H9 (cell line): ENCODE data around the gene ADAT1. TPM values are rescaled to one million over a fixed set of nuclear protein-coding genes. Genes with fewer than 3 reads are reported as not detected.

Experiments
- DNase-seq: peaks from one replicate; pipeline ENCODE4 v3.0.0-alpha.2; 2017
- H2AFZ ChIP-seq: one replicate; pipeline ENCODE4 v1.6.1; 2013; ENCODE audit warnings: mild to moderate bottlenecking, low read length, control low read depth, moderate library complexity
- H2AK5ac ChIP-seq: 2 replicates; pipeline ENCODE4 v1.6.1; 2013; ENCODE audit warnings: low read length, control low read depth, mixed read lengths; ENCODE audit not compliant: insufficient read length
- H2BK120ac ChIP-seq: one replicate; pipeline ENCODE4 v1.6.1; 2013; ENCODE audit warnings: low read depth, mild to moderate bottlenecking, low read length, control low read depth, inconsistent platforms; ENCODE audit not compliant: poor library complexity, severe bottlenecking
- H2BK12ac ChIP-seq: 2 replicates; pipeline ENCODE4 v1.6.1; 2013; ENCODE audit warnings: low read length, control low read depth, mixed read lengths, low read depth; ENCODE audit not compliant: insufficient read length
- H2BK15ac ChIP-seq: 2 replicates; pipeline ENCODE4 v1.6.1; 2013; ENCODE audit warnings: low read depth, low read length, control low read depth
- H2BK20ac ChIP-seq: one replicate; pipeline ENCODE4 v1.6.1; 2013; ENCODE audit warnings: low read depth, mild to moderate bottlenecking, low read length, control low read depth, inconsistent platforms; ENCODE audit not compliant: poor library complexity, severe bottlenecking
- H2BK5ac ChIP-seq: 2 replicates; pipeline ENCODE4 v1.6.1; 2013; ENCODE audit warnings: low read length, control low read depth, mixed read lengths; ENCODE audit not compliant: insufficient read length
- H3K14ac ChIP-seq: 2 replicates; pipeline ENCODE4 v1.6.1; 2013; ENCODE audit warnings: low read length, control low read depth; ENCODE audit not compliant: insufficient read depth
- H3K18ac ChIP-seq: 2 replicates; pipeline ENCODE4 v1.6.1; 2013; ENCODE audit warnings: low read depth, mild to moderate bottlenecking, mixed read lengths, low read length, control low read depth; ENCODE audit not compliant: insufficient read length
- H3K23ac ChIP-seq: 2 replicates; pipeline ENCODE4 v1.6.1; 2013; ENCODE audit warnings: low read length, control low read depth, mixed read lengths, low read depth; ENCODE audit not compliant: insufficient read length
- H3K23me2 ChIP-seq: 2 replicates; pipeline ENCODE4 v1.6.1; 2013; ENCODE audit warnings: low read depth, mild to moderate bottlenecking, mixed read lengths, low read length, control low read depth; ENCODE audit not compliant: insufficient read length, poor library complexity, severe bottlenecking
- H3K27ac ChIP-seq: 2 replicates; pipeline ENCODE4 v1.5.1; 2013; ENCODE audit warnings: low read length, control low read depth, mixed read lengths, low read depth; ENCODE audit not compliant: insufficient read length
- H3K27me3 ChIP-seq: 2 replicates; pipeline ENCODE4 v1.6.1; 2013; ENCODE audit warnings: low read length, control low read depth, inconsistent platforms; ENCODE audit not compliant: insufficient read depth
- H3K4ac ChIP-seq: 2 replicates; pipeline ENCODE4 v1.6.1; 2013; ENCODE audit warnings: low read depth, mild to moderate bottlenecking, control low read depth, inconsistent platforms, low read length, moderate library complexity
- H3K4me1 ChIP-seq: 2 replicates; pipeline ENCODE4 v1.6.1; 2013; ENCODE audit warnings: low read length, control low read depth, inconsistent platforms; ENCODE audit not compliant: insufficient read depth
- H3K4me2 ChIP-seq: 2 replicates; pipeline ENCODE4 v1.6.1; 2013; ENCODE audit warnings: low read length, control low read depth, mixed read lengths; ENCODE audit not compliant: insufficient read length, insufficient read depth
- H3K56ac ChIP-seq: 2 replicates; pipeline ENCODE4 v1.6.1; 2013; ENCODE audit warnings: low read depth, mild to moderate bottlenecking, mixed read lengths, low read length, control low read depth; ENCODE audit not compliant: insufficient read length
- H3K79me1 ChIP-seq: 2 replicates; pipeline ENCODE4 v1.6.1; 2013; ENCODE audit warnings: low read depth, mild to moderate bottlenecking, moderate library complexity, low read length, control low read depth, inconsistent platforms; ENCODE audit not compliant: insufficient read depth, poor library complexity, severe bottlenecking
- H3K79me2 ChIP-seq: 2 replicates; pipeline ENCODE4 v1.6.1; 2013; ENCODE audit warnings: low read length, control low read depth, inconsistent platforms; ENCODE audit not compliant: insufficient read depth
- H3K9ac ChIP-seq: 2 replicates; pipeline ENCODE4 v1.6.1; 2013; ENCODE audit warnings: low read length, control low read depth, mixed read lengths; ENCODE audit not compliant: insufficient read length; ENCODE audit errors: extremely low read depth
- H3K9me3 ChIP-seq: one replicate; pipeline ENCODE4 v1.6.1; 2013; ENCODE audit warnings: low read depth, low read length, inconsistent platforms; ENCODE audit not compliant: control insufficient read depth
- H3T11ph ChIP-seq: one replicate; pipeline ENCODE4 v1.6.1; 2013; ENCODE audit warnings: mild to moderate bottlenecking, low read length, control low read depth, inconsistent platforms
- H4K20me1 ChIP-seq: one replicate; pipeline ENCODE4 v1.6.1; 2013; ENCODE audit not compliant: control insufficient read depth, insufficient read length, insufficient read depth
- H4K5ac ChIP-seq: 2 replicates; pipeline ENCODE4 v1.6.1; 2013; ENCODE audit warnings: low read depth, mild to moderate bottlenecking, mixed read lengths, low read length, control low read depth; ENCODE audit not compliant: insufficient read length
- H4K8ac ChIP-seq: replicated peaks from 2 replicates; pipeline ENCODE4 v1.6.1; 2013; ENCODE audit warnings: low read length, control low read depth, mixed read lengths, low read depth; ENCODE audit not compliant: insufficient read length
- H4K91ac ChIP-seq: 2 replicates; pipeline ENCODE4 v1.6.1; 2013; ENCODE audit warnings: low read depth, mild to moderate bottlenecking, moderate library complexity, mixed read lengths, low read length, control low read depth; ENCODE audit not compliant: insufficient read length
- H3K27ac Mint-ChIP-seq, 3 experiments: 2 replicates in 2 of 3; 3 replicates in 1 of 3; pipeline ENCODE4 v1.8.0; 2020 to 2021; ENCODE audit warnings: mixed read lengths in 3 of 3, mild to moderate bottlenecking in 1 of 3, moderate library complexity in 1 of 3
- H3K27me3 Mint-ChIP-seq: 2 replicates; pipeline ENCODE4 v1.8.0; 2021; ENCODE audit warnings: low read depth, mild to moderate bottlenecking, moderate library complexity, mixed read lengths
- H3K36me3 Mint-ChIP-seq, 3 experiments: 2 replicates in 2 of 3; 3 replicates in 1 of 3; pipeline ENCODE4 v1.8.0; 2020 to 2021; ENCODE audit warnings: low read depth in 3 of 3, mixed read lengths in 3 of 3; ENCODE audit not compliant: insufficient read depth in 1 of 3
- H3K4me1 Mint-ChIP-seq, 2 experiments: 2 replicates each; pipeline ENCODE4 v1.8.0; 2020; ENCODE audit warnings: mixed read lengths in 2 of 2
- H3K4me3 Mint-ChIP-seq, 2 experiments: 2 replicates in 1 of 2; 3 replicates in 1 of 2; pipeline ENCODE4 v1.8.0; 2020 to 2021; ENCODE audit warnings: mild to moderate bottlenecking in 2 of 2, mixed read lengths in 2 of 2, moderate library complexity in 1 of 2
- H3K9me3 Mint-ChIP-seq, 2 experiments: 2 replicates in 1 of 2; 3 replicates in 1 of 2; pipeline ENCODE4 v1.8.0; 2020; ENCODE audit warnings: mild to moderate bottlenecking in 2 of 2, mixed read lengths in 2 of 2, moderate library complexity in 1 of 2
- CTCF ChIP-seq: fragments of 200-600 bp; sonication (generic); conservative IDR thresholded peaks from 3 replicates; pipeline ENCODE4 v1.8.0; 2021; ENCODE audit warnings: antibody characterized with exemption, mild to moderate bottlenecking
- WGBS: extraction: QIAGEN DNeasy Blood & Tissue Kit; methylation state at CpG from one replicate; pipeline ENCODE4 v1.1.7; 2013; ENCODE audit warnings: missing lambda C conversion rate, low lambda C conversion rate, mixed read lengths; ENCODE audit not compliant: insufficient read length; ENCODE audit errors: extremely low coverage; 5-methylcytosine and 5-hydroxymethylcytosine counted together
- total RNA-seq: library from RNA; stranded (reverse); gene quantifications from 2 replicates; pipeline ENCODE4 v1.2.1, GENCODE V29; 2021

Gene ADAT1
- total RNA-seq, 1 experiment from 2014 or later, result 54.2 TPM

GRCh38 chr16:75590920-75591843 is 31.9 kb downstream of the ADAT1 start:
- no peak overlapping the region for H3K23ac ChIP-seq
- no peak overlapping the region for H2AK5ac ChIP-seq
- no peak overlapping the region for H2BK120ac ChIP-seq
- Mint-ChIP-seq H3K36me3 (peaks cover 0 to 9% (median 7%) of the 10 kb centered on the region in 3 experiments; a peak in 4 of 7 replicates), H3K9me3 (no peaks in the 10 kb centered on the region), H3K4me1 (peaks cover 39 to 43% of the 10 kb centered on the region in 2 experiments), H3K27ac (peak overlapping the region; percentile 19 to 55 (median 23); a peak in 3 of 7 replicates), H3K27me3 (no peaks in the 10 kb centered on the region), H3K4me3 (no peak overlapping the region)
- peaks cover 5% of the 10 kb centered on the region; the same call in 1 of the 2 replicates for H3K4me1 ChIP-seq
- no peak overlapping the region for H2BK20ac ChIP-seq
- no peak overlapping the region; the same call in 1 of the 2 replicates for H3K14ac ChIP-seq
- H4K8ac ChIP-seq, result no peak overlapping the region
- no peak overlapping the region for H2BK5ac ChIP-seq
- WGBS, result no CpG with 5 or more reads among the region's 8 CpGs
- peak overlapping the region; percentile 13 for H3K4me2 ChIP-seq
- H2AFZ ChIP-seq, result no peak overlapping the region
- no peaks in the 10 kb centered on the region for H3K23me2 ChIP-seq
- no peak overlapping the region for H3K18ac ChIP-seq
- no peak overlapping the region for H3K56ac ChIP-seq
- no peak overlapping the region for H3K4ac ChIP-seq
- DNase-seq, result no peak
- no peaks in the 10 kb centered on the region for H3K9me3 ChIP-seq
- no peak overlapping the region for H3T11ph ChIP-seq
- H3K9ac ChIP-seq, result no peak overlapping the region
- TF ChIP-seq CTCF, result 0 out of 3 replicates have a peak, but pooled peaks have one; percentile 11
- H3K27me3 ChIP-seq, result no peaks in the 10 kb centered on the region
- H3K79me1 ChIP-seq, result no peaks in the 10 kb centered on the region
- H2BK12ac ChIP-seq, result no peak overlapping the region
- no peak overlapping the region for H4K5ac ChIP-seq
- H3K27ac ChIP-seq, result peak overlapping the region; percentile 11
- no peak overlapping the region for H2BK15ac ChIP-seq
- H3K79me2 ChIP-seq, result no peaks in the 10 kb centered on the region; the same call in 1 of the 2 replicates
- no peak overlapping the region for H4K91ac ChIP-seq
- no peaks in the 10 kb centered on the region for H4K20me1 ChIP-seq
